Gastroesophageal sphincter (tissue), 4 donors: ENCODE measurements around the gene IGHMBP2. TPM values are rescaled to one million over a fixed set of nuclear protein-coding genes. Genes with fewer than 3 reads are reported as not detected.

Source experiments
- ATAC-seq: fragments of 150-250 bp; one replicate; pipeline ENCODE4 v1.9.1; 2016; ENCODE audit warnings: mild to moderate bottlenecking, moderate library complexity
- H3K27ac ChIP-seq, 4 donors: fragments of 200-600 bp; sonication (generic) in 3 of 4; 1 replicate in 3 of 4; 2 replicates in 1 of 4; pipeline ENCODE4 v1.5.1; 2016 to 2019
- H3K27me3 ChIP-seq: fragments of 200-600 bp; sonication (generic); one replicate; pipeline ENCODE4 v1.5.1; 2019
- H3K36me3 ChIP-seq, 2 donors: fragments of 200-600 bp; sonication (generic); one replicate each; pipeline ENCODE4 v1.5.1; 2019; ENCODE audit warnings: control low read depth in 1 of 2
- H3K4me1 ChIP-seq, 3 donors: fragments of 200-600 bp; sonication (generic); 1 replicate in 2 of 3; 2 replicates in 1 of 3; pipeline ENCODE4 v1.5.1; 2016 to 2019; ENCODE audit warnings: control low read depth in 2 of 3
- H3K4me3 ChIP-seq, 2 donors: fragments of 200-600 bp; sonication (generic); one replicate each; pipeline ENCODE4 v1.5.1; 2019; ENCODE audit warnings: mild to moderate bottlenecking in 1 of 2, moderate library complexity in 1 of 2
- H3K9me3 ChIP-seq, 3 donors: fragments of 200-600 bp; sonication (generic); one replicate each; pipeline ENCODE4 v1.5.1; 2017 to 2019; ENCODE audit warnings: control low read depth in 2 of 3
- CTCF ChIP-seq, 4 experiments: fragments of 200-600 bp in 2 of 4; fragments of 450-650 bp in 2 of 4; sonication (generic) in 1 of 4; IDR thresholded peaks; one replicate each; pipeline ENCODE4 v1.5.1; 2017 to 2019; ENCODE audit warnings: antibody characterized with exemption in 4 of 4, mild to moderate bottlenecking in 2 of 4, moderate library complexity in 2 of 4
- EP300 ChIP-seq: sonication (generic); formaldehyde crosslinking; IDR thresholded peaks from one replicate; pipeline ENCODE4 v1.6.1; 2017; ENCODE audit warnings: antibody characterized with exemption, mild to moderate bottlenecking
- POLR2A ChIP-seq, 2 donors: fragments of 450-650 bp; IDR thresholded peaks; one replicate each; pipeline ENCODE4 v1.6.1; 2017; ENCODE audit warnings: antibody characterized with exemption in 2 of 2, mild to moderate bottlenecking in 2 of 2, moderate library complexity in 1 of 2
- POLR2AphosphoS5 ChIP-seq: sonication (generic); formaldehyde crosslinking; IDR thresholded peaks from one replicate; pipeline ENCODE4 v1.6.1; 2017; ENCODE audit warnings: antibody characterized with exemption
- whole genome bisulfite sequencing, 2 donors: methylation state at CpG; one replicate each; pipeline ENCODE4 v1.1.5; 2018; ENCODE audit warnings: low coverage in 1 of 2; 5-methylcytosine and 5-hydroxymethylcytosine counted together
- total RNA-seq, 4 donors: library from RNA; depleted of rRNA; stranded (reverse); fragments of >200 nt; gene quantifications; one replicate each; pipeline ENCODE4 v1.1.0, GENCODE V29; 2016

The IGHMBP2 gene
- total RNA-seq, 4 donors from 2014 or later, result 20.9 to 31.8 (median 24.9) TPM

- no peak overlapping the region for H3K4me3 ChIP-seq
- H3K27ac ChIP-seq, result peak overlapping the region in 3 of 4 donors; percentile 38 to 91 (median 65)
- ATAC-seq, result no peak
- H3K4me1 ChIP-seq, result peaks cover 0 to 48% (median 8%) of the 10 kb centered on the region in 3 donors
- TF ChIP-seq CTCF (IDR thresholded peaks at IDR 0.05) (peak in 3 of 4 experiments; percentile 51 to 60 (median 53)), EP300 (no peak)
- H3K27me3 ChIP-seq, result no peaks in the 10 kb centered on the region
- 36 to 88% methylated on average over 1 to 2 of the region's 5 CpGs for whole genome bisulfite sequencing, 2 donors
- no peaks in the 10 kb centered on the region for H3K36me3 ChIP-seq
- no peaks in the 10 kb centered on the region for H3K9me3 ChIP-seq
Observed at GRCh38 chr11:68950270-68950669, 46.6 kb downstream of the IGHMBP2 start.

GRCh38 chr11:68950762-68951161 lies 47.1 kb downstream of the IGHMBP2 start:
- Histone ChIP-seq H3K9me3 (no peaks in the 10 kb centered on the region), H3K4me1 (peaks cover 0 to 50% (median 11%) of the 10 kb centered on the region in 3 donors), H3K4me3 (no peak overlapping the region), H3K36me3 (no peaks in the 10 kb centered on the region), H3K27ac (peak overlapping the region in 2 of 4 donors; percentile 65 to 91), H3K27me3 (no peaks in the 10 kb centered on the region)
- TF ChIP-seq POLR2AphosphoS5 (no peak), CTCF (IDR thresholded peaks at IDR 0.05) (no peak), EP300 (no peak), POLR2A (IDR thresholded peaks at IDR 0.05) (no peak)
- ATAC-seq, result no peak
- 84 to 100% methylated on average over 1 to 3 of the region's 9 CpGs for WGBS, 2 donors

- TF ChIP-seq POLR2A (IDR thresholded peaks at IDR 0.05) (no peak), CTCF (IDR thresholded peaks at IDR 0.05) (no peak), EP300 (no peak), POLR2AphosphoS5 (peak; percentile 42)
- Histone ChIP-seq H3K27ac (peak overlapping the region; percentile 19 to 73 (median 70)), H3K9me3 (no peaks in the 10 kb centered on the region), H3K4me1 (peaks cover 0 to 30% (median 16%) of the 10 kb centered on the region in 3 donors), H3K4me3 (no peak overlapping the region), H3K27me3 (no peaks in the 10 kb centered on the region), H3K36me3 (no peaks in the 10 kb centered on the region)
- peak; percentile 80 for ATAC-seq
- WGBS, 2 donors, result 40% methylated on average over 1 to 16 of the region's 30 CpGs
Observed at GRCh38 chr11:68954836-68955606, 51.3 kb downstream of the IGHMBP2 start.

GRCh38 chr11:68955607-68955958 lies 51.9 kb downstream of the IGHMBP2 start:
- no CpG with 5 or more reads among the region's 5 CpGs for WGBS, 2 donors
- no peak for ATAC-seq
- Histone ChIP-seq H3K4me1 (peaks cover 0 to 25% (median 16%) of the 10 kb centered on the region in 3 donors), H3K9me3 (no peaks in the 10 kb centered on the region), H3K36me3 (no peaks in the 10 kb centered on the region), H3K4me3 (no peak overlapping the region), H3K27ac (peak overlapping the region in 3 of 4 donors; percentile 68 to 73 (median 72)), H3K27me3 (no peaks in the 10 kb centered on the region)
- TF ChIP-seq EP300, result no peak
- TF ChIP-seq POLR2AphosphoS5, result no peak
- no peak for TF ChIP-seq CTCF (IDR thresholded peaks at IDR 0.05)

- no peaks in the 10 kb centered on the region for H3K9me3 ChIP-seq
- no CpG with 5 or more reads among the region's 12 CpGs for WGBS, 2 donors
- peaks cover 0 to 25% (median 16%) of the 10 kb centered on the region in 3 donors for H3K4me1 ChIP-seq
- H3K27me3 ChIP-seq, result no peaks in the 10 kb centered on the region
- H3K36me3 ChIP-seq, result no peaks in the 10 kb centered on the region
- no peak for ATAC-seq
- H3K27ac ChIP-seq, result peak overlapping the region in 3 of 4 donors; percentile 48 to 72 (median 66)
- H3K4me3 ChIP-seq, result no peak overlapping the region
- peak in 1 of 4 experiments; percentile 17 for TF ChIP-seq CTCF (IDR thresholded peaks at IDR 0.05)
- no peak for TF ChIP-seq EP300
Observed at GRCh38 chr11:68956142-68956541, 52.5 kb downstream of the IGHMBP2 start.
